Endothelial cell of umbilical vein (primary cell): ENCODE measurements around the gene TACC3. TPM values are rescaled to one million over a fixed set of nuclear protein-coding genes. Genes with fewer than 3 reads are reported as not detected.

Experiments
- BruUV-seq: library from RNA; stranded (reverse); fragments of 400-500 nt; replicated peaks from 2 replicates; lab custom pipeline; 2021; lab: Mats Ljungman, UMichigan
- CTCF ChIA-PET: fragments of 300-600, 350-600 bp; sonication (Branson Sonifier 250); formaldehyde crosslinking; loops from one replicate; lab custom pipeline; 2021; ENCODE audit warnings: antibody characterized with exemption, inconsistent platforms; lab: Charles Lee
- POLR2A ChIA-PET: fragments of 300-600, 350-600 bp; sonication (Branson Sonifier 250); formaldehyde crosslinking; loops from one replicate; lab custom pipeline; 2021; ENCODE audit warnings: antibody characterized with exemption, inconsistent platforms; lab: Charles Lee
- DNase-seq: peaks from one replicate; pipeline ENCODE4 v3.0.0-alpha.2; 2011; ENCODE audit warnings: low read depth, low spot score
- FAIRE-seq: peaks from 2 replicates; lab custom pipeline; 2011; peaks lifted over from hg19 to GRCh38; lab: Jason Lieb, UNC
- H2AFZ ChIP-seq: 2 replicates; pipeline ENCODE4 v1.6.0; 2012; ENCODE audit warnings: low read depth, low read length, control low read depth, inconsistent platforms
- H3K27ac ChIP-seq: 2 replicates; pipeline ENCODE4 v1.5.1; 2011; ENCODE audit warnings: low read depth, mild to moderate bottlenecking, control low read depth, low read length, moderate library complexity; ENCODE audit not compliant: insufficient read depth
- H3K27me3 ChIP-seq, 2 experiments: 2 replicates each; pipeline versions ENCODE4 v1.6.0 to v1.6.1; 2011; ENCODE audit warnings: low read length in 2 of 2, mixed read lengths in 1 of 2; ENCODE audit not compliant: control insufficient read depth in 2 of 2, insufficient read depth in 2 of 2
- H3K36me3 ChIP-seq, 2 experiments: 2 replicates in 1 of 2; 3 replicates in 1 of 2; pipeline ENCODE4 v1.5.1; 2011; ENCODE audit warnings: low read length in 2 of 2, mild to moderate bottlenecking in 1 of 2, moderate library complexity in 1 of 2; ENCODE audit not compliant: control insufficient read depth in 2 of 2, insufficient read depth in 2 of 2; ENCODE audit errors: extremely low read depth in 1 of 2
- H3K4me1 ChIP-seq: 3 replicates; pipeline ENCODE4 v1.5.1; 2011; ENCODE audit warnings: mild to moderate bottlenecking, low read length; ENCODE audit not compliant: control insufficient read depth, insufficient read depth; ENCODE audit errors: extremely low read depth
- H3K4me2 ChIP-seq: 2 replicates; pipeline ENCODE4 v1.6.1; 2011; ENCODE audit warnings: low read length, control low read depth, mixed read lengths; ENCODE audit not compliant: insufficient read depth
- H3K4me3 ChIP-seq, 3 experiments: fragments of 200-600 bp in 1 of 3; sonication (generic), shearing (Covaris generic) in 1 of 3; replicated peaks in 1 of 3; 2 replicates each; pipeline ENCODE4 v1.5.1; 2011 to 2016; ENCODE audit warnings: control low read depth in 3 of 3, low read length in 3 of 3, mild to moderate bottlenecking in 2 of 3, inconsistent platforms in 1 of 3, low read depth in 1 of 3, moderate library complexity in 1 of 3; ENCODE audit not compliant: insufficient read depth in 1 of 3
- H3K79me2 ChIP-seq: 2 replicates; pipeline ENCODE4 v1.6.0; 2012; ENCODE audit warnings: low read length, inconsistent platforms; ENCODE audit not compliant: control insufficient read depth, insufficient read depth
- H3K9ac ChIP-seq: replicated peaks from 2 replicates; pipeline ENCODE3; 2011; ENCODE audit warnings: low read length, control low read depth; ENCODE audit not compliant: insufficient read depth; ENCODE audit errors: extremely low read depth
- H3K9me1 ChIP-seq: replicated peaks from 3 replicates; pipeline ENCODE4 v1.6.0; 2011; ENCODE audit warnings: mild to moderate bottlenecking, low read length; ENCODE audit not compliant: control insufficient read depth, insufficient read depth; ENCODE audit errors: extremely low read depth
- H3K9me3 ChIP-seq: replicated peaks from 2 replicates; pipeline ENCODE4 v1.5.1; 2012; ENCODE audit warnings: low read length, inconsistent platforms; ENCODE audit not compliant: control insufficient read depth, insufficient read depth
- H4K20me1 ChIP-seq: replicated peaks from 2 replicates; pipeline ENCODE3; 2011; ENCODE audit warnings: mild to moderate bottlenecking, low read length; ENCODE audit not compliant: control insufficient read depth, insufficient read depth; ENCODE audit errors: extremely low read depth
- EZH2 ChIP-seq: IDR thresholded peaks from 2 replicates; pipeline ENCODE4 v1.6.1; 2012; ENCODE audit warnings: borderline replicate concordance, low read depth, mild to moderate bottlenecking, moderate library complexity, low read length, inconsistent platforms; ENCODE audit not compliant: severe bottlenecking
- FOS ChIP-seq: IDR thresholded peaks from 2 replicates; pipeline ENCODE4 v1.6.1; 2011; ENCODE audit warnings: mild to moderate bottlenecking, low read length, moderate library complexity, borderline replicate concordance; ENCODE audit not compliant: insufficient read depth
- GATA2 ChIP-seq: IDR thresholded peaks from 2 replicates; pipeline ENCODE4 v1.7.0; 2011; ENCODE audit warnings: low read depth, mild to moderate bottlenecking, moderate library complexity, mixed read lengths, low read length; ENCODE audit not compliant: insufficient read length, insufficient read depth
- JUN ChIP-seq: IDR thresholded peaks from 2 replicates; pipeline ENCODE4 v1.6.1; 2011; ENCODE audit warnings: borderline replicate concordance, low read depth; ENCODE audit not compliant: insufficient read length, insufficient read depth
- MYC ChIP-seq: IDR thresholded peaks from one replicate; pipeline ENCODE4 v1.6.1; 2011; ENCODE audit warnings: mild to moderate bottlenecking, low read depth, low read length
- POLR2A ChIP-seq: IDR thresholded peaks from 2 replicates; pipeline ENCODE4 v1.6.1; 2012; ENCODE audit warnings: low read depth, mild to moderate bottlenecking, control low read depth, low read length
- POLR2AphosphoS5 ChIP-seq: IDR thresholded peaks from 2 replicates; pipeline ENCODE4 v1.6.1; 2012; ENCODE audit warnings: low read depth, mild to moderate bottlenecking, control low read depth, low read length, moderate library complexity; ENCODE audit not compliant: insufficient read depth
- dilution Hi-C: fragments of 300-500 bp; cut with MboI; formaldehyde crosslinking; loops from one replicate; pipeline ENCODE4 v1.15.0; 2019; ENCODE audit warnings: low sequenced_read_pairs; ENCODE audit not compliant: extremely low pct_ligation_motif_present
- intact Hi-C: fragments of 100-400 bp; cut with micrococcal nuclease; formaldehyde crosslinking; loops from one replicate; pipeline ENCODE4 v1.10.0; 2022
- polyA plus RNA-seq, 4 experiments: library from polyadenylated mRNA; depleted of rRNA in 3 of 4; stranded (reverse) in 3 of 4; unstranded in 1 of 4; fragments of >200 nt; gene quantifications; 2 replicates each; pipeline versions ENCODE4 v1.2.1 to v1.2.3, GENCODE V29; 2011 to 2012; ENCODE audit warnings: missing spikeins in 1 of 4
- total RNA-seq: library from RNA; stranded (reverse); gene quantifications from 2 replicates; pipeline ENCODE4 v1.2.3, GENCODE V29; 2021
- TF ChIP-seq, protein P1 (sequence below): IDR thresholded peaks from 2 replicates; pipeline ENCODE4 v1.6.1; 2011; ENCODE audit not compliant: insufficient read depth, insufficient read length
- TF ChIP-seq, protein P2 (sequence below), 2 donors: IDR thresholded peaks; 1 replicate in 1 of 2; 2 replicates in 1 of 2; pipeline ENCODE4 v1.5.1; 2011; ENCODE audit warnings: low read length in 2 of 2, mild to moderate bottlenecking in 2 of 2, moderate library complexity in 2 of 2, control low read depth in 1 of 2, inconsistent platforms in 1 of 2, low read depth in 1 of 2; ENCODE audit not compliant: insufficient read depth in 1 of 2; ENCODE audit errors: extremely low read depth in 1 of 2

TACC3 gene
- total and polyA plus RNA-seq, 2 donors (not counting 3 experiments of a cell fraction or from before 2014, with no cell fraction given), result 54.5 to 135 TPM

DNA sequence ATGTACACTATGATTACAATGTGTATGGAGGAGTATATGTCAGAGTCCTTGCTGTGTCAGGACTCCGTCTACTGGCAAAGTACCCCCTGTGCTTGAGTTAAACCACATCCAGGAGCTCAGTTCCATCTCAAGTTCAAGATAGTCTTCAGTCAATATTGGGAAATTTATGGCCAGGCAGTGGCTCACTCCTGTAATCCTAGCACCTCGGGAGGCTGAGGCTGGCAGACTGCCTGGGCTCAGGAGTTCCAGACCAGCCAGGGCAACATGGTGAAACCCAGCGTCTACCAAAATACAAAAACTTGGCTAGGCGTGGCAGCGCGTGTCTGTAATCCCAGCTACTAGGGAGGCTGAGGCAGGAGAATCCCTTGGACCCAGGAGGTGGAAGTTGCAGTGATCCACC is 15.0 kb upstream of the TACC3 start:
- Histone ChIP-seq H3K27ac (no peak overlapping the region), H2AFZ (no peak overlapping the region), H3K27me3 (no peaks in the 10 kb centered on the region), H3K9me1 (no peaks in the 10 kb centered on the region), H3K4me2 (no peak overlapping the region), H3K9me3 (no peaks in the 10 kb centered on the region), H3K36me3 (peaks cover 9 to 12% of the 10 kb centered on the region in 2 experiments), H3K4me1 (peaks cover 10% of the 10 kb centered on the region), H4K20me1 (no peaks in the 10 kb centered on the region), H3K4me3 (no peak overlapping the region), H3K79me2 (peaks cover 92% of the 10 kb centered on the region), H3K9ac (no peak overlapping the region)
- intact Hi-C loops (no loop called here), dilution Hi-C loops (no loop called here)
- BruUV-seq, result no TSS peak
- FAIRE-seq (no peak), DNase-seq (no peak)
- TF ChIP-seq, protein P1, sequence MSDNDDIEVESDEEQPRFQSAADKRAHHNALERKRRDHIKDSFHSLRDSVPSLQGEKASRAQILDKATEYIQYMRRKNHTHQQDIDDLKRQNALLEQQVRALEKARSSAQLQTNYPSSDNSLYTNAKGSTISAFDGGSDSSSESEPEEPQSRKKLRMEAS, result no peak
- TF ChIP-seq JUN (no peak), POLR2AphosphoS5 (no peak), EZH2 (no peak), POLR2A (no peak), GATA2 (no peak), MYC (no peak), FOS (no peak)
- TF ChIP-seq, protein P2, sequence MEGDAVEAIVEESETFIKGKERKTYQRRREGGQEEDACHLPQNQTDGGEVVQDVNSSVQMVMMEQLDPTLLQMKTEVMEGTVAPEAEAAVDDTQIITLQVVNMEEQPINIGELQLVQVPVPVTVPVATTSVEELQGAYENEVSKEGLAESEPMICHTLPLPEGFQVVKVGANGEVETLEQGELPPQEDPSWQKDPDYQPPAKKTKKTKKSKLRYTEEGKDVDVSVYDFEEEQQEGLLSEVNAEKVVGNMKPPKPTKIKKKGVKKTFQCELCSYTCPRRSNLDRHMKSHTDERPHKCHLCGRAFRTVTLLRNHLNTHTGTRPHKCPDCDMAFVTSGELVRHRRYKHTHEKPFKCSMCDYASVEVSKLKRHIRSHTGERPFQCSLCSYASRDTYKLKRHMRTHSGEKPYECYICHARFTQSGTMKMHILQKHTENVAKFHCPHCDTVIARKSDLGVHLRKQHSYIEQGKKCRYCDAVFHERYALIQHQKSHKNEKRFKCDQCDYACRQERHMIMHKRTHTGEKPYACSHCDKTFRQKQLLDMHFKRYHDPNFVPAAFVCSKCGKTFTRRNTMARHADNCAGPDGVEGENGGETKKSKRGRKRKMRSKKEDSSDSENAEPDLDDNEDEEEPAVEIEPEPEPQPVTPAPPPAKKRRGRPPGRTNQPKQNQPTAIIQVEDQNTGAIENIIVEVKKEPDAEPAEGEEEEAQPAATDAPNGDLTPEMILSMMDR (IDR thresholded peaks at IDR 0.05; ENCODE audit: extremely low read depth in 1 of 2, insufficient read depth in 1 of 2, low read depth in 1 of 2, low read length in 2 of 2), result no peak
- ChIA-PET POLR2A (no interaction called here), CTCF (interaction anchor here (1.2 to 6.0 kb wide), 2 partner anchors 14 to 21 kb away, joined by 3 to 53 read pairs; no protein-coding TSS in a partner anchor)
